ENCODE data around the gene SBF2. TPM values are rescaled to one million over a fixed set of nuclear protein-coding genes. Genes with fewer than 3 reads are reported as not detected.
"Not testable (repeated sequence)": the region's sequence is repeated elsewhere in the genome, so short reads cannot be mapped to it uniquely, and the experiment has no call there.

Gene SBF2
- total and polyA plus RNA-seq, 2 donors (not counting 1 experiment from before 2014, with no cell fraction given), result 5.6 to 17.7 TPM

GRCh38 chr11:9943386-9944110, 350.5 kb downstream of the SBF2 start:
- 71% methylated on average over 1 of the region's 3 CpGs for WGBS (ENCODE audit: insufficient coverage)
- H3K36me3 ChIP-seq (replicated peaks in 1 of 2; ENCODE audit: control extremely low read depth in 1 of 2, control insufficient read depth in 1 of 2, extremely low read depth in 1 of 2, insufficient read depth in 2 of 2, low read length in 1 of 2), result no peaks in the 10 kb centered on the region
- no peaks in the 10 kb centered on the region for H3K27me3 ChIP-seq (replicated peaks in 1 of 4; ENCODE audit: control extremely low read depth in 1 of 4, control insufficient read depth in 3 of 4, insufficient read depth in 4 of 4, low read length in 3 of 4)
- H3K9ac ChIP-seq (ENCODE audit: low read length), result no peak overlapping the region
- intact Hi-C loops (cut with micrococcal nuclease), result no loop called here
- H4K20me1 ChIP-seq (ENCODE audit: control insufficient read depth, insufficient read depth, low read length, poor library complexity, severe bottlenecking), result no peaks in the 10 kb centered on the region
- no peak overlapping the region for H3K27ac Mint-ChIP-seq
- no peak for DNase-seq
- H3K4me3 ChIP-seq (ENCODE audit: control extremely low read depth in 1 of 5, extremely low read depth in 1 of 5, insufficient read depth in 1 of 5, low read depth in 2 of 5, low read length in 4 of 5), result no peak overlapping the region
- no peaks in the 10 kb centered on the region for H3K4me1 ChIP-seq (ENCODE audit: control insufficient read depth in 2 of 2, insufficient read depth in 2 of 2, low read length in 2 of 2)
- no peaks in the 10 kb centered on the region for H3K27me3 Mint-ChIP-seq
- no peak overlapping the region for H3K4me3 Mint-ChIP-seq
- TF ChIP-seq CTCF (IDR thresholded peaks at IDR 0.05), result no peak
- TF ChIP-seq EZH2 (IDR thresholded peaks at IDR 0.05; ENCODE audit: borderline replicate concordance, insufficient read depth, low read depth, low read length, poor library complexity, severe bottlenecking), result no peak
- ATAC-seq (ENCODE audit: low read depth), result no peak
- H3K4me2 ChIP-seq (replicated peaks; ENCODE audit: low read depth, low read length, poor library complexity, severe bottlenecking), result no peak overlapping the region
- peaks cover 5% of the 10 kb centered on the region for H3K4me1 Mint-ChIP-seq
- CTCF ChIA-PET, result interaction anchor here (0.6 kb wide), 1 partner anchor 104 kb away, joined by 4 read pairs; no protein-coding TSS in a partner anchor
- POLR2A ChIA-PET, result no interaction called here
- H2AFZ ChIP-seq (ENCODE audit: insufficient read depth, low read depth, low read length, poor library complexity, severe bottlenecking), result no peak overlapping the region
- H3K79me2 ChIP-seq (ENCODE audit: control insufficient read depth, insufficient read depth, low read length), result no peaks in the 10 kb centered on the region
- H3K9me3 Mint-ChIP-seq (ENCODE audit: insufficient read depth), result no peaks in the 10 kb centered on the region
- no peaks in the 10 kb centered on the region for H3K9me3 ChIP-seq (ENCODE audit: control extremely low read depth in 1 of 3, control insufficient read depth in 2 of 3, insufficient read depth in 1 of 3, low read length in 2 of 3)
- H3K27ac ChIP-seq (ENCODE audit: low read length in 2 of 2), result no peak overlapping the region

- Histone ChIP-seq H4K20me1 (ENCODE audit: control insufficient read depth, insufficient read depth, low read length, poor library complexity, severe bottlenecking) (no peaks in the 10 kb centered on the region), H3K4me3 (ENCODE audit: control extremely low read depth in 1 of 5, extremely low read depth in 1 of 5, insufficient read depth in 1 of 5, low read depth in 2 of 5, low read length in 4 of 5) (no peak overlapping the region), H2AFZ (ENCODE audit: insufficient read depth, low read depth, low read length, poor library complexity, severe bottlenecking) (no peak overlapping the region), H3K79me2 (ENCODE audit: control insufficient read depth, insufficient read depth, low read length) (no peaks in the 10 kb centered on the region), H3K4me1 (ENCODE audit: control insufficient read depth in 2 of 2, insufficient read depth in 2 of 2, low read length in 2 of 2) (no peaks in the 10 kb centered on the region), H3K9ac (ENCODE audit: low read length) (no peak overlapping the region), H3K27me3 (replicated peaks in 1 of 4; ENCODE audit: control extremely low read depth in 1 of 4, control insufficient read depth in 3 of 4, insufficient read depth in 4 of 4, low read length in 3 of 4) (no peaks in the 10 kb centered on the region), H3K36me3 (replicated peaks in 1 of 2; ENCODE audit: control extremely low read depth in 1 of 2, control insufficient read depth in 1 of 2, extremely low read depth in 1 of 2, insufficient read depth in 2 of 2, low read length in 1 of 2) (no peaks in the 10 kb centered on the region), H3K9me3 (ENCODE audit: control extremely low read depth in 1 of 3, control insufficient read depth in 2 of 3, insufficient read depth in 1 of 3, low read length in 2 of 3) (no peaks in the 10 kb centered on the region), H3K27ac (ENCODE audit: low read length in 2 of 2) (no peak overlapping the region), H3K4me2 (replicated peaks; ENCODE audit: low read depth, low read length, poor library complexity, severe bottlenecking) (no peak overlapping the region)
- Mint-ChIP-seq H3K4me1 (no peaks in the 10 kb centered on the region), H3K27ac (no peak overlapping the region), H3K4me3 (no peak overlapping the region), H3K27me3 (no peaks in the 10 kb centered on the region), H3K9me3 (ENCODE audit: insufficient read depth) (no peaks in the 10 kb centered on the region)
- 98% methylated on average over 4 of the region's 5 CpGs for WGBS (ENCODE audit: insufficient coverage)
- DNase-seq (no peak), ATAC-seq (ENCODE audit: low read depth) (no peak)
- intact Hi-C loops (cut with micrococcal nuclease), result no loop called here
- CTCF ChIA-PET, result interaction anchor here (0.6 kb wide), 1 partner anchor 12 kb away, joined by 3 read pairs; no protein-coding TSS in a partner anchor
- POLR2A ChIA-PET, result no interaction called here
- TF ChIP-seq EZH2 (IDR thresholded peaks at IDR 0.05; ENCODE audit: borderline replicate concordance, insufficient read depth, low read depth, low read length, poor library complexity, severe bottlenecking) (no peak), CTCF (IDR thresholded peaks at IDR 0.05) (no peak)
Measured at GRCh38 chr11:9941991-9942390, 352.0 kb downstream of the SBF2 start.

GRCh38 chr11:9939150-9939549, 354.9 kb downstream of the SBF2 start:
- H3K27me3 ChIP-seq (replicated peaks in 1 of 4; ENCODE audit: control extremely low read depth in 1 of 4, control insufficient read depth in 3 of 4, insufficient read depth in 4 of 4, low read length in 3 of 4); H3K4me3 Mint-ChIP-seq; H3K4me2 ChIP-seq (replicated peaks; ENCODE audit: low read depth, low read length, poor library complexity, severe bottlenecking); POLR2A ChIA-PET; ATAC-seq (ENCODE audit: low read depth); intact Hi-C loops (cut with micrococcal nuclease); H4K20me1 ChIP-seq (ENCODE audit: control insufficient read depth, insufficient read depth, low read length, poor library complexity, severe bottlenecking); H3K4me3 ChIP-seq (ENCODE audit: control extremely low read depth in 1 of 5, extremely low read depth in 1 of 5, insufficient read depth in 1 of 5, low read depth in 2 of 5, low read length in 4 of 5); H2AFZ ChIP-seq (ENCODE audit: insufficient read depth, low read depth, low read length, poor library complexity, severe bottlenecking); H3K36me3 ChIP-seq (replicated peaks in 1 of 2; ENCODE audit: control extremely low read depth in 1 of 2, control insufficient read depth in 1 of 2, extremely low read depth in 1 of 2, insufficient read depth in 2 of 2, low read length in 1 of 2); H3K9ac ChIP-seq (ENCODE audit: low read length); H3K27ac Mint-ChIP-seq; H3K27ac ChIP-seq (ENCODE audit: low read length in 2 of 2); H3K4me1 ChIP-seq (ENCODE audit: control insufficient read depth in 2 of 2, insufficient read depth in 2 of 2, low read length in 2 of 2); DNase-seq; H3K79me2 ChIP-seq (ENCODE audit: control insufficient read depth, insufficient read depth, low read length); H3K9me3 ChIP-seq (ENCODE audit: control extremely low read depth in 1 of 3, control insufficient read depth in 2 of 3, insufficient read depth in 1 of 3, low read length in 2 of 3); H3K9me3 Mint-ChIP-seq (ENCODE audit: insufficient read depth); CTCF ChIA-PET; H3K27me3 Mint-ChIP-seq: not testable (repeated sequence)
- peaks cover 11% of the 10 kb centered on the region for H3K4me1 Mint-ChIP-seq
- 99% methylated on average over 7 of the region's 11 CpGs for WGBS (ENCODE audit: insufficient coverage)

Measured in B cell (primary cell).